Measurements from ENCODE around the gene PPM1E.

DNA sequence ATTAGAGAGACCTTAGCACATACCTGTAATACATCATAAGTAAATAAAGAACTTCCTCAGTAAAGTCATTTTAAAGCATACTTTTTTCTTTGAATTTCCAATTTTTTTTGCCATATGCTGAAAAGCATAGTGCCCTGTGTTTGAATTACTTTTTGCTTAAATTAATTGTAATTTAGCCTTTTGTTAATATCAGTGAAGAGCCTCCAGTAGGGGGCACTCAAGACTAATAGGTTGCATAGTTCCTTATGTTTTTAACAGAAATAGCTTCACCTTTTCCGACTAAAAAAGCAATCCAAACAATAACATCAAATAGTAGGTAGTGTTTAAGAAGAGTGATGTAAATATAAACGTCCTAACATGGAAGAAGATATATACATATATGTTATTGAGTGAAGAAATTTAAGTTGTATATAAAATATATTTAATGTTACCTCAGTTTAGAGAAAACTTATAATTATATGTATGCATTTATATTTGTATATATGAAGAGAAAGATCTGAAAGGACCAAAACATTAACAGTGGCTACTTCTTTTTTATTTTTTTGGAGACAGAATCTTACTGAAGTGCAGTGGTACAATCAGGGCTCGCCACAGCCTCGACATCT is 44.6 kb upstream of the PPM1E start:
- TF ChIP-seq, protein P1, sequence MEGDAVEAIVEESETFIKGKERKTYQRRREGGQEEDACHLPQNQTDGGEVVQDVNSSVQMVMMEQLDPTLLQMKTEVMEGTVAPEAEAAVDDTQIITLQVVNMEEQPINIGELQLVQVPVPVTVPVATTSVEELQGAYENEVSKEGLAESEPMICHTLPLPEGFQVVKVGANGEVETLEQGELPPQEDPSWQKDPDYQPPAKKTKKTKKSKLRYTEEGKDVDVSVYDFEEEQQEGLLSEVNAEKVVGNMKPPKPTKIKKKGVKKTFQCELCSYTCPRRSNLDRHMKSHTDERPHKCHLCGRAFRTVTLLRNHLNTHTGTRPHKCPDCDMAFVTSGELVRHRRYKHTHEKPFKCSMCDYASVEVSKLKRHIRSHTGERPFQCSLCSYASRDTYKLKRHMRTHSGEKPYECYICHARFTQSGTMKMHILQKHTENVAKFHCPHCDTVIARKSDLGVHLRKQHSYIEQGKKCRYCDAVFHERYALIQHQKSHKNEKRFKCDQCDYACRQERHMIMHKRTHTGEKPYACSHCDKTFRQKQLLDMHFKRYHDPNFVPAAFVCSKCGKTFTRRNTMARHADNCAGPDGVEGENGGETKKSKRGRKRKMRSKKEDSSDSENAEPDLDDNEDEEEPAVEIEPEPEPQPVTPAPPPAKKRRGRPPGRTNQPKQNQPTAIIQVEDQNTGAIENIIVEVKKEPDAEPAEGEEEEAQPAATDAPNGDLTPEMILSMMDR (IDR thresholded peaks at IDR 0.05), result peak; percentile 90
- TF ChIP-seq ZFX (IDR thresholded peaks at IDR 0.05; ENCODE audit: borderline replicate concordance), result no peak

Data from 22Rv1 (cell line).